Heart left ventricle (tissue), 13 donors: ENCODE measurements around the gene DOCK8.

Experiments used
- POLR2A ChIP-seq, 2 donors: fragments of 450-650 bp; IDR thresholded peaks; one replicate each; pipeline ENCODE4 v1.6.1; 2017; ENCODE audit warnings: antibody characterized with exemption in 2 of 2, mild to moderate bottlenecking in 2 of 2, moderate library complexity in 2 of 2
- TF ChIP-seq, protein P1 (sequence below), 12 donors: fragments of 200-600 bp; sonication (generic) in 4 of 12; IDR thresholded peaks; one replicate each; pipeline versions ENCODE4 v1.5.0 to v1.8.0; 2018 to 2022; ENCODE audit warnings: antibody characterized with exemption in 12 of 12, mild to moderate bottlenecking in 5 of 12
- donor health status: ischemic (EF 13 %, LVEDD 7.1; RV severe dilation, severe dysfunction).
- donor health status: DM: no; HTN: yes; CAD: no.
- donor health status: DM: no; HTN: no; CAD: no.
- donor health status: ischemic (EF 25% LVEDD 6.9; RV normal size, moderate dysfunction).
- donor health status: ischemic (EF 25% LVEDD 5.7; RV mildly dilated, moderate dysfunction).
- donor health status: ischemic (EF 35%, LVEDD 5.7; RV mildly dilated, moderate dysfunction).
- donor health status: nonischemic (EF 11% LVEDD 7.7; RV severe dilation, severe dysfunction).
- donor health status: DM: yes; HTN: yes; CAD: no.
- donor health status: PGD.
- donor health status: ischemic (EF 29% LVEDD 5.4; RV normal size, mild dysfunction).
- donor health status: nonischemic (EF 23%, LVEDD 6.1; RV moderate dilation, normal function).

DNA sequence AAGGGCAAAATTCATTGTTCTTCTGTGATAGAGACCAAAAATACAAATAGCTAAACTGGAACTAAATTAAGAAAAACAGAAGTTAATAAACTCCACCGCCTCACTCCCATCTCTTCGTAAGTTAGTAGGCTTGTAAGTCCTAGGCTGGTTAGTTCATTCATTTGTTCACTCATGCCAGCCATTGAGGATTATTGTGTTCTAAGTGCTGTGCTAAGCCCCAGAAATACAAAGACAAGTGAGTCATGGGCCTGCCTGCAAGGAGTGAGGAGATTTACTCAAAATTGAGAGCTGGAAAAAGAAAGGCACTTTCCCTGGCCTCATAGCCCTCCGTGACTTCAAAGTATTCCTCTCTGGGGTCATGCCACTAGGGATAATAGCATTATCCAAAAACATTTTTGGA lies 8.5 kb downstream of the DOCK8 start:
- TF ChIP-seq, protein P1, sequence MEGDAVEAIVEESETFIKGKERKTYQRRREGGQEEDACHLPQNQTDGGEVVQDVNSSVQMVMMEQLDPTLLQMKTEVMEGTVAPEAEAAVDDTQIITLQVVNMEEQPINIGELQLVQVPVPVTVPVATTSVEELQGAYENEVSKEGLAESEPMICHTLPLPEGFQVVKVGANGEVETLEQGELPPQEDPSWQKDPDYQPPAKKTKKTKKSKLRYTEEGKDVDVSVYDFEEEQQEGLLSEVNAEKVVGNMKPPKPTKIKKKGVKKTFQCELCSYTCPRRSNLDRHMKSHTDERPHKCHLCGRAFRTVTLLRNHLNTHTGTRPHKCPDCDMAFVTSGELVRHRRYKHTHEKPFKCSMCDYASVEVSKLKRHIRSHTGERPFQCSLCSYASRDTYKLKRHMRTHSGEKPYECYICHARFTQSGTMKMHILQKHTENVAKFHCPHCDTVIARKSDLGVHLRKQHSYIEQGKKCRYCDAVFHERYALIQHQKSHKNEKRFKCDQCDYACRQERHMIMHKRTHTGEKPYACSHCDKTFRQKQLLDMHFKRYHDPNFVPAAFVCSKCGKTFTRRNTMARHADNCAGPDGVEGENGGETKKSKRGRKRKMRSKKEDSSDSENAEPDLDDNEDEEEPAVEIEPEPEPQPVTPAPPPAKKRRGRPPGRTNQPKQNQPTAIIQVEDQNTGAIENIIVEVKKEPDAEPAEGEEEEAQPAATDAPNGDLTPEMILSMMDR (IDR thresholded peaks at IDR 0.05) = no peak
- TF ChIP-seq POLR2A (IDR thresholded peaks at IDR 0.05) = no peak
